Measurements from ENCODE around the gene OR5AP2.
"Not testable (repeated sequence)": the region's sequence is repeated elsewhere in the genome, so short reads cannot be mapped to it uniquely, and the experiment has no call there.

OR5AP2 gene

DNA sequence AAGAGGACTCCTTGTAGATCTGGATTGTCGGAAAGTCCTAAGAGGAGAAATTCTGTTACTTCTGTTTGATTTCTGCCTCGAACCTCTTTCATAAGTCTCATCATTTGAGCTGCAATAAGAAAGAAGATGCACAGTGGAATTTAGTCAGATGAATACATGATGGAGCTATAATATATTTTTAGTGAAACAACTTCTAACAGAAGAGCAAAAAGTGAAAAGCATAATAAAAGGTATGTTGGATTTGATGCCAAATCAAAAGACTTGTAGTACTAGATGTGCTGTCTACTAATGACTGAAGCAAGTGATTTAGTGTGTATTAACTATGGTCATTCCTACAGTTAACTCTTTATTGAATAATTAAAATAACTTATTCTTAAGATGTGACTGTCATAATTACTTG, at the start of gene OR5AP2:
OR5AP2 (minus strand) TSS at position 101 of the 400 bp plus-strand sequence; CDS start at position 101, 0 bp downstream.
- no peak for DNase-seq

DNA sequence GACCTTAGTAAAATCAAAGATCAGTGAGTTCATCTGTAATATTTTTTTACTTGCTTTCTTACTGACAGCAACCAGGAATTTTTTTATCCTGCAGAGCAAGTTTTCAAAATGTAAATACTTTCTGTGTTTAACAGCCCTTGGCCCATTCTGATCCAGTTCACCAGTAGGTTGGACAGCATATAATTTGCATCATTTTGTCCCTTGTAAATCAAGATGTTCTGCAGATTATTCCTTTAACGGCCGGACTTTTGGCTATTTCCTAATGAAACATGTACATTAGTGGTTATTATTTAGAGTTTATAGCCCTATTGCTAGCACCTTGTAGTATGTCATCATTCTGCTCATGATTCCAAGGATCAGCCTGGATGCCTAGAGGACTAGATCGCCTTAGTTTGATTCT, 48.9 kb upstream of the OR5AP2 start:
- DNase-seq = not testable (repeated sequence)

GRCh38 chr11:56688554-56689100, 46.4 kb upstream of the OR5AP2 start:
- DNase-seq = no peak

- DNase-seq = no peak
Measured at GRCh38 chr11:56670984-56671383, 28.7 kb upstream of the OR5AP2 start.

DNA sequence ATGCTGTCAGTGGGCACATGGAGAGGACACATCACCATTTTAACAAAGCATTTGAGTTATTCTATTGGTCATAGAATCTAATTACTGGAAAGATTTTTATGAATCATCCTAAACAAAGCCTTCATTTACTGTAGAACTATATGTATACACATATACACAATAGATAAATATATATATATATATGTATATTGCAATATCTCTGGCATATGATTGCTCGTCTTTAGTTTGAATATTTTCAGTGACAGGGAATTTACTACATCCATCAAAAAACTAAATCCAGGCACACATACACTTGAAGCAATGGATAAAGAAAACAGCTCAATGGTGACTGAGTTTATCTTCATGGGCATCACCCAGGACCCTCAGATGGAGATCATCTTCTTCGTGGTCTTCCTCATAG, 21.1 kb upstream of the OR5AP2 start, which contains the start of gene OR5AR1:
OR5AR1 (plus strand) TSS at position 301 of the 400 bp plus-strand sequence; CDS start at position 301, 0 bp downstream.
- no peak for DNase-seq

- no peak for DNase-seq
Measured at GRCh38 chr11:56659755-56660154, 17.5 kb upstream of the OR5AP2 start.

GRCh38 chr11:56637500-56637899, 4.7 kb downstream of the OR5AP2 start:
- DNase-seq = no peak

GRCh38 chr11:56636861-56637260, 5.4 kb downstream of the OR5AP2 start:
- DNase-seq = no peak

DNA sequence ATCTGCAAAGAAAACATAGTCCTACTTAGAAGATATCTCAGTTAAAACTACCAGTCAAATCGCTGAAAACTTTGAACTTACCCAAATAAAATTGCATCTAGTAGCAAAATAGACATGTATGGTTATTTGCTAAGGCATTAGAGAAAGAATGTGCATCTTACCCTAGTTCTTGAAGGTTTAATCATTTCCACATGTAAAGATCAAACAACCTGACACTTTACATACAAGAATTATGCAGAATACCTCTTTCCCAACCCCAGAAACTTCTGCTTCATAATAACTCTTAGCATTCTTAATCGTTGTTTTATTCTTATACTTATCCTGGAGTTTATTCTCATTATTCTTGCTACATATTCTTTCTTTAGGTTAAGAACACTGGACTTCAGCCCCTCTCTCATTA, 9.9 kb downstream of the OR5AP2 start:
- DNase-seq = no peak

DNA sequence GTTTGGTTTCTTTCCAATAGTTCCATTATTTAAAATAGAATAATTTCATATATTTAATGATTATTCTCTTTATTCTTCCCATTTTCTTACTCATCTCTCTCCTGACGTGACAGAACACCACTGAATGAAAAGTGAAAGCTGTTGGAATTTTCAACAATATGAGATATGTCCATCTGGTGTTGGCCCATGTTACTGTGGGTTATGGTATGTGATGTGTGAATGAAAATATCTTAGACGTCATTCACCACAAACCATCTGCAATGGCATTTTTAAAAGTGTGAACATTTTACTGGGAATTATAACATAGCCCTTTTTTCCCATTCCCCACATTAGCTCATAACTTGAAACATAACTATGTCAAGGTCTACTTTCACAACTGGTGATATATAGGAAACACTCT, 16.3 kb downstream of the OR5AP2 start:
- no peak for DNase-seq

- no peak for DNase-seq
Measured at GRCh38 chr11:56624661-56625110, 17.6 kb downstream of the OR5AP2 start.

GRCh38 chr11:56611174-56611573, 31.1 kb downstream of the OR5AP2 start:
- DNase-seq = no peak

- not testable (repeated sequence) for DNase-seq
Measured at GRCh38 chr11:56592088-56592717, 50.0 kb downstream of the OR5AP2 start.

Data from activated gamma-delta T cell treated with Interleukin-2 at 50 U/mL for 16 hours (primary cell).